ENCODE measurements around the gene RCC2.

Gene RCC2

GRCh38 chr1:17372955-17373354 lies 66.5 kb downstream of the RCC2 start:
- no peak for DNase-seq (ENCODE audit: low spot score)

- DNase-seq (ENCODE audit: low spot score): no peak
Observed at GRCh38 chr1:17371896-17372295, 67.6 kb downstream of the RCC2 start, which contains the start of gene PADI6. TSS of gene PADI6 (plus strand) at chr1:17372196. CDS start at chr1:17372246, 50 bp downstream.

DNA sequence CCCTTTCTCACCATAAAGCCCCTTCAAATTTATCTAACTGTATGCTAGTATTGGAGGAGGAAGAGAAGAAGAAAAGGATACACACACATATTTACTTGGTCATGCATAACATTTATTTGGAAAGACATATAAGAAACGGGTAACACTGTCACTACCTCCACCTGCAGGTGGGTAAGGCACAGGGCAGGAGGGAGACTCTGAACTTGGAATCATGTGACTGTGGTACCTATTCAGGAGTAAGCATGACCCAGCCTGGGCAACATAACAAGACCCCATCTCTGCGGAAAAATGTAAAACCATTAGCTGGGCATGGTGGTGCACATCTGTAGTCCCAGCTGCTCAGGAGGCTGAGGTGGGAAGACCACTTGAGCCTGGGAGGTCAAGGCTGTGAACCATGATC lies 68.9 kb downstream of the RCC2 start:
- DNase-seq (ENCODE audit: low spot score): peak; percentile 44

GRCh38 chr1:17369466-17369865 lies 70.0 kb downstream of the RCC2 start:
- no peak for DNase-seq (ENCODE audit: low spot score)

GRCh38 chr1:17365293-17365692 lies 74.2 kb downstream of the RCC2 start:
- DNase-seq (ENCODE audit: low spot score): no peak

- DNase-seq (ENCODE audit: low spot score): no peak
Observed at GRCh38 chr1:17363771-17364170, 75.7 kb downstream of the RCC2 start.

DNA sequence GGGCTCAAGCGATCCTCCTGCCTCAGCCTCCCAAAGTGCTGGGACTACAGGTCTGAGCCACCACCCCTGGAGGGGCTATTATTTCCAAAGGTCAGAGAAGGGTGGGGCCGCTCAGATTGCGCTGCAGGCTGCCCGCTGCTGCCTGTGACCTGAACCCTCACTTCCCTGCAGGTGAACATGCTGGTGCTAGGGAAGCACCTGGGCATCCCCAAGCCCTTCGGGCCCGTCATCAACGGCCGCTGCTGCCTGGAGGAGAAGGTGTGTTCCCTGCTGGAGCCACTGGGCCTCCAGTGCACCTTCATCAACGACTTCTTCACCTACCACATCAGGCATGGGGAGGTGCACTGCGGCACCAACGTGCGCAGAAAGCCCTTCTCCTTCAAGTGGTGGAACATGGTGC lies 76.1 kb downstream of the RCC2 start:
- no peak for DNase-seq (ENCODE audit: low spot score)

- DNase-seq (ENCODE audit: low spot score): no peak
Observed at GRCh38 chr1:17361687-17362086, 77.8 kb downstream of the RCC2 start.

- no peak for DNase-seq (ENCODE audit: low spot score)
Observed at GRCh38 chr1:17360272-17360956, 79.1 kb downstream of the RCC2 start.

- DNase-seq (ENCODE audit: low spot score): no peak
Observed at GRCh38 chr1:17359808-17360207, 79.7 kb downstream of the RCC2 start.

GRCh38 chr1:17359031-17359430 lies 80.4 kb downstream of the RCC2 start:
- no peak for DNase-seq (ENCODE audit: low spot score)

DNA sequence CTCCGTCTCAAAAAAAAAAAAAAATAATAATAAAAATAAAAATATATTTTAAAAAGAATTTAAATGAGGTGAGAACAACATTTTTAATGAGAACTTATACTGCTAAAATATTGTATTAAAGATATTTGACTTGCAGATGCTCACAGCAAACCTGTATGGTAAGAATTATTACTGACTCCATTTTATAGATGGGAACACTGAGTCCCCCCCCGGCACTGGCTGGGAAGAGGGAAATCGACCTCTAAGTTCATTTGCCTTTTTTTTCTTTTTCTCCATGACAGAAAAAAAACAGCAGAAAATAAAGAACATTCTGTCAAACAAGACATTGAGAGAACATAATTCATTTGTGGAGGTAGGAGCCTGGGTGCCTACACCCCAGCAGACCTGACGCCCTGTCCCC lies 80.9 kb downstream of the RCC2 start:
- no peak for DNase-seq (ENCODE audit: low spot score)
